HG02884 (cell line): ENCODE data around the gene TLK1.

Experiments
- ATAC-seq: cut with Tn5 transposase; IDR thresholded peaks from one replicate; pipeline ENCODE4 v1.9.1; 2021; ENCODE audit warnings: mild to moderate bottlenecking, moderate library complexity; ENCODE audit not compliant: unreplicated experiment

The TLK1 gene

DNA sequence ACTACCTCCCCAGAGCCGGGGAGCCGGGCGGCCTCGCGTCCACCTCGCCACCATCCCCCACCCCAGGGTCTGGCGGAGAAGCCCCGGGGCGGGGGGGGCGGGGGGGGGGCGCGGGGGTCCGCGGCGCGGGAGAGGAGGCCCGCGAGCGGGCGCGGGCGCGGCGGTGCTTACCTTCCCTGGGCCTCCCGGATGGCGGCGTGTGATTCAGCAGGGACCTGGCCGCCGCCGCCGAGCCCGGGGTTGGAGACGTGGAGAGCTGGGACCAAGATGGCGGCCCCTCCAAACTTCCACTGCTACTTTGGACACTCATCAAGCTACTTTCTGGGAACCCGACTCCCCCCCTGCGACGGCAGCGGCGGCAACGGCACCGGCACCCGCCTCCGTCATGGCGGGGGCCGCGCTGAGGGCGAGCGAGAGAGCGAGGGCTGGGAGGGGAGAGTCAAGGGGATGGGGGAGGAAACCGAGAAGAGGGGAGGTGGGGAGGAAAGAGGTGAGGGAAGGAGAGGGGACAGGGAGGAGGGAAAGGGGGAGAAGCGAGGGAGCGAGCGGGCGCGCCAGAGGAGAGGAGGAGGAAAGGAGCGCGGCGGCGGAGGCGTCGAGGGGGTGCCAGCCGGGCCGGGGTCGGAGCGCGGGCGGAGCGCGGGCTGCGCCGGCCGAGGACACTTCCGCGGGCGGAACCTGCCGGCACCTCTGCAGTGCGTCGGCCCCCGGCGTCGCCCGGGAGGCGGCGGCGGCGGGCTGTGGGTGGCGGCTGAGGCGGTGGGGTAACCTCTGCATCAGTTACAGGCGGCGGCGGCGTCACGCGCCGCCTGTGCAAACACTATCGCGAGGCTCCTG lies at the start of gene TLK1:
Gene TLK1 (minus strand): TSS at position 775 of the 837 bp plus-strand sequence. CDS start 465 bp downstream, at position 310.
- peak; percentile 43 for ATAC-seq

DNA sequence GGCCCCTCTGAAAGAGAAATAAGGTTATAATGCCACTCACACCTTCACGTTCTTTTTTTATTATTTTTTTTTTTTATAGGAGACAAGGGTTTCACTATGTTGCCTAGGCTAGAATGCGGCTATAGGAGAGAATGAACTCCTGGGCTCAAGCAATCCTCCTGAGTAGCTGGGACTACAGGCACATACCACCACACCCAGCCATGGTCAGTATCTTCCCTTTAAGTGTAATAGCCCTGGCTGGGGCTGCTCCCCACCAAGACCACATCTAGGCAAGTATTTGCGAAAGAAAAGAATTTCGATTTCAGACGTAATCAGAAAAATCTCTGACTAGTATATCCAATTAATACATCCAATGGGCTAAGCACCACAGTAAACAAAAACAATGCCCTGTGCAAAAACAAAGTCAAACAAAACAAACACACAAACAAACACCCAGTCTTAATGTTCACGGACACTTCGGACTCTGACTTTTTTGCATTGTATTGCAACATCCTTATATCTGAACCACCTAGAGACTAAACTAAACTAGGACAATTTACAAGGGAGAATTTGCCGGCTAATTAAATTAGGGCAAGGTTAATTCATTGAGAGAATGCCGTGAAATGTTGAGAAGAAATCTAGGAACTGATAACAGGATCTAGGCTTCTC lies 49.6 kb upstream of the TLK1 start:
- no peak for ATAC-seq

DNA sequence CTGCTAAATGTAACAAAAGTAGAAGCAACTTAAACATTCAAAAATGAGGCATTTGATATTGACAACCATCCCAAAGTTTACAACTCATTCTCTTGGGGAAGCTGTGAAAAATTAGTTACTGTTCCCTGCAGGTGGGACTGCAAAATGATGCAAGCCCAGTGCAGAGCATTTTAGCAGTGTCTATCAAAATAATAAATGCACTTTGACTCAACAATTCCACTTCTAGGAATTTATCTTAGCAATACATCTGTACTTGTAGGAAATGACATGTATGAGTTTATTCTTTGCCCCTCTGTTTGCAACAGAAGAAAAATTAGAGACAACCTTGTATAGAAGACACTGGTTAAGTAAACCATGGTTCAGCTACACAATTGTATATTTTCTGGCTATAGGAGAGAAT lies 48.0 kb upstream of the TLK1 start:
- ATAC-seq: no peak

DNA sequence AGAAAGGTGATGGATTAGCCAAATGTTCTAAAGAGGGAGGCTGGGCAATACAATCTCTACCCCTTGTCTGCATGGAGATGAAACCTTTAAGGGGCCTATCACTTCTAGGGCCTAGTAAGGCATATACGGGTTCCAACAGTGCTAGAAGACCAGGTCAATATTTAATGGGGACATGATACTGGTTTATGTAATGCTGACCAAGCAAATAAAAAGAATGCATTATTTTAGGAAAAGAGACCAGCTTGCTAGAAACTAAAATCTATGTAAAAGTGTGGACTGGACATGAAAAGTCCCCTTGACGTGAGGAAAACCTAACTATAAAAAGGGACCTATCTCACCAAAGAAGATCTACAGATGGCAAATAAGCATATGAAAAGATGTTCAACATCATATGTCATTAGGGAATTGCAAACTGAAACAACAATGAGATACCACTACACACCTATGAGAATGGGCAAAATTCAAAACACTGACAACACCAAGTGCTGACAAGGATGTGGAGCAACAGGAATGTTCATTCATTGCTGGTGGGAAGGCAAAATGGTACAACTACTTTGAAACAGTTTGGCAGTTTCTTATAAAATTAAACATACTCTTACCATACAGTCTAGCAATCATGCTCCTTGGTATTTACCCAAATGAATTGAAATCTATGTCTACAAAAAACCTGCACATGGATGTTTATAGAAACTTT lies 45.9 kb upstream of the TLK1 start:
- no peak for ATAC-seq

DNA sequence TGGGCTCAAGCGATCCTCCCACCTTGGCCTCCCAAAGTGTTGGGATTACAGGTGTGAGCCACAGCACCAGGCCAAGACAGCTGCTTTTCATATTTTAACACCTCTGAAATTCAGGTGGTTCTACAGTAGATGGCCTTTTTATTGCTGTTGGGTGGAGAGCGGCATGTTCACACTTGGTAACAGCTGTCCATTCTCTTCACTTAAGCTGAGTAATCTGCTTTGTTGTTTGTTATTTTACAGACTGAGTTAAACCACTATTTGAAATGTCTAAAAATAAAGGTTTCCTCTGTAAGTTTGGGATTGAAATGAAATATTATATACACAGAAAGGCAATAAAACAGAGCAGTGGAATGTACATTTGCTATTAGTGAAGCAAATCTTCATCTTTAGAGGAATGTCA lies 44.9 kb upstream of the TLK1 start:
- ATAC-seq: no peak

DNA sequence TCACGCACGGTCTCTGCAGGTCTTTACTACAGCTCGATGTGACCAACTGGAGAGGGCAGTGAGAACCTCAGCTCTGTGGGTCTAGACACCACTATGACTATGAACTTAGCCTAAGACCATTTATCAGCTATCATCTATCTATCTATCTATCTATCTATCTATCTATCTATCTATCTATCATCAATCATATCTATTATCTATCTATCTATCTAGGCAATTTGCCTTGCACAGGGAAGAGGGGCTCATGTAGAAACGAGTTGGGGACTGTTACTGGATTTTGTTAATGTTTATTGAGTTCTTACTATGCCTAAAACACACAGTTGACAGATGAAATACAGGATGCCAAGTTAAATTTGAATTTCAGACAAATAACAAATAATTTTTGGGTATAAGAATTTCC lies 41.1 kb upstream of the TLK1 start:
- no peak for ATAC-seq

DNA sequence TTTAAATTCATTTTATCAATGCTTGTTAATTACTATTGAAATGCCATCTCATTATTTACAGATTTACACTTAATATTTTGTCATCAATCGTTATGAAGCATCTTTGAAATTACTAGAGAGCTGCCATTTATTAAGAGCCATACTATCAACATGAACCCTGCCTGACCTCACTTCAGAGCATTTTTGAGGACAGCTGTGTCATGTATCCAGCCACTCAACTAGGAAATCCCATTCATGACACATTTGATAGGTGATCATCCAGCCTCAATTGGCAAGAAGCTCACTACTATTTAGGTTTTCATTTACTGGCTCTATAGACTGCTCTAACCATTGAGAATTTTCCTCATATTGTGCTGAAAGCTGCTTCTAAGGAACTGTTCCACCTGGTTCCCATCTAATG lies 40.6 kb upstream of the TLK1 start:
- ATAC-seq: no peak

DNA sequence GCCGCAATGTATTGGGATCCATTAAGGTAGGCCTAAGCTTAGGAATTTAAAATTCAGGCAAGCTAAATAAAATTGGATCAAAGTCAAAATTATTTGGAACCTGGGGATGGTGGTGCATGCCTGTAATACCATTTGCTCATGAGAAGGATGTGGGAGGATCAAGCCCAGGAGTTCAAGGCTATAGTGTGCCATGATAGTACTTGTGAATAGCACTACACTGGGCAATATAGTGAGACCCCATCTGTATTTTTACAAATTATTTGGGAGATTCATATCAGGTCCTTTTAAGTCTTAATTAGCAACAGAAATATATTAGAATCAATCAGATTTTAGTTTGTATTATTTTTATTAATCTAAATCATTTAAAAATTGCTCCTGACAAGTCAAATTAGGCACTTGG lies 39.8 kb upstream of the TLK1 start:
- no peak for ATAC-seq

DNA sequence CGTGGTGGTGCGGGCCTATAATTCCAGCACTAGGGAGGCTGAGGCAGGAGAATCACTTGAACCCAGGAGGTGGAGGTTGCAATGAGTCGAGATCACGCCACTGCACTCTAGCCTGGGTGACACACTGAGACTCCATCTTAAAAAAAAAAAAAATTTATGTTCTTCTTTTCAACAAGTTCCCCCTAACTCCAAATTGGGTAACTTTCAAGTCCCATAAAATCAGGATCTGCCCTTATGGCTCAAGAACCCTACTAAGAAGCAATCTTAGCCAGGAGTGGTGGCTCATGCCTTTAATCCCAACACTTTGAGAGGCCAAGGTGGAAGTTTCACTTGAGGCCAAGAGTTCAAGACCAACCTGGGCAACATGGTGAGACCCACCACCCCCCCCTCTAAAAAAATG lies 30.3 kb upstream of the TLK1 start:
- ATAC-seq: no peak

DNA sequence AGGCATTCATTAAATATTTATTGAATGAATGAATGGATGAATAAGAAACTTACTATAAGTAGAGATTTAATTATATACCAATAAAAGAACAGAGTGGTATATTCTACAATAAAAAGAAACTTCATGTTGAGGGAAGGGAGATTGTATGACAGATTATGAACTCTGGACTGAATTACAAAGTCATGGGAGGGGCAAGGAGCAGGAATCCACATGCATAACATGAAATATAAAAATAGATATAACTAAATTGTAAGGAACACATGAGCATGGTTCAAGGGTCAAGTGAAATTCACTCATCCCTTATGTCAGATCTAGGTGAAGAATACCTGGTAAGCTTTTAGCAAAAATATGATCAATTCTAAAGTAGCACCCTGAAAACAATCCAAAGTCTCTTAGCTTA lies 27.1 kb upstream of the TLK1 start:
- no peak for ATAC-seq

DNA sequence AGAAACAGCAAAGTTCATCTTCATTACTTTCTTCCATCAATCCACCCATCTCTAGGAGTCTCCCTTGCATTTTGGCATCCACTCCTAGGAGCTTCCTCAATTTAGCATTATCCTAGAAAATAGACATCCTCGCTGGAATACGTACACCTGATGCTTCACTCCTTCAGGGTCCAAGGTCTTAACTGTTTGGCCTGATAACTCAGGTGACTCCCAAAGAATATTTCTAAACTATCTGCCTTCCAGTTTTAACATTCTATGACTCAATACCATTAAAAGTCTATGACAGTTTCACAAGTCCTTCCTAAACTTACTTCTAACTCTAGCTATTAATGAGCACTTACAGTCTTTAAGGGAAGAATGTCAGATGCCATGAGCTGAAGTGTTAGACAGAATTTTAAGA lies 26.5 kb upstream of the TLK1 start:
- no peak for ATAC-seq

DNA sequence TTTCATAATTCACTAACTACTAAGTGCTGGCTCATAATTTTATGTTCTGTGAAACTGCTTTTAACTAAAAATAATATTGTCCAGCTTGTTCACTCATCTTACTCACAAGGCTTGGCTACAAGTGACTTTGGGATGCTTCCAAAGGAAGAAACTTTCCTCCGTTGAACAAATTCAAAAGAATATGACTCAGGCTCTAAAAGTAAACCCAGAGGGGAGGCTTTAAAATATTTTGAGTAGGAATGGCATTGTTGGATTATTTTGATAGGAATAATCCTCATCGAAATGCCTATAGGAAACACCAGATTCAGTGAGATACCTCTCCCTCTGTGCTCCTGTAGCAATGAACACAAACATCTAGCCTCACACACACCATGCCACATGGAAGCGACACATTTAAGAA lies 25.2 kb upstream of the TLK1 start:
- no peak for ATAC-seq

DNA sequence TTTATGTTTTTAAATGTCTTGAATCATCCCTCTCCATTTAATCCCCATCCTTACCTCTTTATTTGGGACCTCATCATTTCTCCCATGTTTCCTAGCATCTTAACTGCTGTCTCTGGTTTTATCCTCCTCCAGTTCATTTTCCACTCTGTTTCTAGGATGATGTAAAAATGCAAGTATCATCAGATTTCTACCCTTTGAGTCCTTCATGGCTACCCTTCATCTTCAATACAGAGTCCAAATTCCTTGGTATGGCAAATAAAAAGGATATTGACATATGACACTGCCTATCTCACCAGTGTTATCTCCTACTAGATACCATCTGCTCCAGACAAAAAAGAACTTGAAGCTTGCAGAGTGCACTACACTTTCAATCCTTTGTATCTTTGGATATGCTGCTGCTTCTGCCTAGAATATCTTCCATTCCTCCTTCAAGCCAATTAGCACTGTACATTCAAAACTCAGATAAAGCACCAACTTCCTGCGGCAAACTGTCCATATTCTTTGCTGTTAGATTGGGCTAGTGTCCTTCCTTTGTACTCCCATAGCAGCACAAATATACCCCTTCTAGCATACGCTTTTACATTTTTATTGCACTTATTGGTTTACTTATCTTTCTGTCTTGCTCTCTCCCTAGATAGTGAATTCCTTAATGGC lies 24.6 kb upstream of the TLK1 start:
- no peak for ATAC-seq

DNA sequence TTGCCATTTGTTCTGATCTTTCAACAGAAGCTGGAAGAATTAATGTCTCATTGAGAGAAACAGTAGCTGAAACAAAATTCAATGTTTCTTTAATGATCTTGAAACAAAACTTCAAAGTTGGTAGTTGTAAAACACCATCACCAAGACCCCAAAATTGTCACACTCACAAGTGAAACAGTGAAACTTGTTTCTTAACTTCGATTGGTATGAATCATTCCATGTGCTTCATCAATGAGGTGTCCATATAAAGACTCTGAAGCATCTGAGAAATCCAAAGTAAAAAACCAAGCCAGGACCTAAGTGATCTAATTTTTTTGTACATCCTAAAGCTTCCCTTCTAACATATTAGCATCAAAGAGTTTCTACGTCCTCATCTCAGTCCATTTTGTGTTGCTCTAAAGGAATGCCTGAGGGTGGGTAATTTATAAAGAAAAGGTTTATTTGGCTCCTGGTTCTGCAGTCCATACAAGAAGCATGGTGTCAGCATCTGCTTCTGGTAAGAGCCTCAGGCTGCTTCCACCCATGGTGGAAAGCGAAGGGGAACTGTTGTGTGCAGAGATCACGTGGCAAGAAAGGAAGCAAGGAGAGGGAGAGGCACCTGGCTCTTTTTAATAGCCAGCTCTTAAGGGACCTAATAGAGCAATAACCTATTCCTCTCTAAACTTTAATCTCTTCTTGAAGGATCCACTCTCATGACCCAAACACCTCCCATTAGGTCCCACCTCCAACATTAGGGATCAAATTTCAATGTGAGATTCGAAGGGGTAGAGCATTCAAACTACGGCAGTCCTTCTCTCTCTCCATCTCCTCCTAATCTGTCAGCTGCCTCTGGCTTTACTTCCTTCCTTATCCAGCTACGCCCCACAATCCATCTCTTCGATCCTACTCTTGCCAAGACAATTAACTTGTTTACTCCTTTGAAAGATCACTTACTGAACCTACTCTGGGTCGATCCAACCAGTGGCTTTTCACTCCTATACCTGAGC lies 20.7 kb upstream of the TLK1 start:
- no peak for ATAC-seq

DNA sequence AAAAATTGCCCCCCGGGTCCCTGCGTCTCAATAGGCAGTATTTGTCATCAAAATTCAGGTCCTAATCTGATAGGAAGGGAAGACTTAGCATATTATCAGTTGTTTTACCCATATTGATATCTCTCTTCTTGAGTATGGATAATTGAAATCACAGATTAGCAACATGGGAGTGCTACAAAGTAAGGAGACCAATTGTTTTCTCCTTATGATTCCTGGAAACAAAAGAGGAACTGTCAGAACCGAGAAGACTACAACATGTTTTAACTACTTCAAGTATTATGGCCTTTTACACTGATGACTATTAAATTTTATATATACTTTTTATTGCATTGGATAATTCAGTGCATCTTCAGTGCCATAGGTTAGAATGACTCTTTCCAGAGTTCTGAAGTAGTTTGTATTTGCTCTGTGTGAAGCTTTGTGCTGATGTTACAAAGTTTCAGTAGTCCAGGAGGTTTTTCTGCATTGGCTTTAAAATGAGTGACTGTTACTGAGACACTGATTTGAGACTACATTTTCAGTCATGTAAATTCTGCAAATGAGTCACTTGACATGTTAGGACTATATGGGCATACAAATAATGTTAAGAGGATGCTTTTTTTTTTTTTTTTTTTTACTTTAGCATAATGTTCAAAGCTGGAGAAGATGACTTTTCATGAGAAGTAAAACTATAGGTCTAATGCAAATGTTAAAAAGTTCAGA lies 19.7 kb upstream of the TLK1 start:
- peak; percentile 60 for ATAC-seq

DNA sequence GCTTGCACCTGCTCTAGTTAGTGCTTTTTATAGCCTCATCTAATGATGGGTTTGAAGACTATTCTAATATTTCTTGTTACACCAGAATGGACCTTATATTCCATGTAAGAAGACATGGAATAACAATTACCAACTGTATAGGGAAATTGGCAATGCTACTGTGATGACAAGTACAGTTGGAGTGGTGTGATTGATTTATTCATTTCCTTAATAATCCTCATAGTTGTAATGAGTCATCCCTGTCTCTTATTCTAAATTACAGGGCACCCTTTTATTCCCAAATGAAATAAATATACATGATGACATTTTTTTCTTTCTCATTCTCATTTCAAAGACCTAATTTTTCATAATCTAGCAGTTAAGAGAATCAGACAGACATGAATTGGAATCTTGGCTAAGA lies 18.3 kb upstream of the TLK1 start:
- no peak for ATAC-seq

DNA sequence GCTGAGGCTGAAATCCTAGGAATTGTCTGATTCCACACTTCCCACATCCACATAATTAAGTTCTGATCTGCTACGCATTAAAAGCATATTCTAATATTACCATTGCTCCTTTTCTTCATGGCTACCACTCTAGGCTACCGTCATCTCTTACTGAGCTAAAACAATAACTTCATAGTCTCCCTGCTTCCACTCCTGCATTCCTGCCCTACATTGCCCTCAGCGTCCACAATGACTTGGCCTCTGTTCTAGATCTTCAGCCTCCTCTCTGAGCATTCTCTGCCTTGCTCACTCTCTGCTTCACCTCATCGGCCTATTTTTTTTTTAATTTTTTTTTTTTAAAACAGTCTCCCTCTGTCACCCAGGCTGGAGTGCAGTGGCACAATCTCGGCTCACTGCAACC lies 15.8 kb upstream of the TLK1 start:
- no peak for ATAC-seq

DNA sequence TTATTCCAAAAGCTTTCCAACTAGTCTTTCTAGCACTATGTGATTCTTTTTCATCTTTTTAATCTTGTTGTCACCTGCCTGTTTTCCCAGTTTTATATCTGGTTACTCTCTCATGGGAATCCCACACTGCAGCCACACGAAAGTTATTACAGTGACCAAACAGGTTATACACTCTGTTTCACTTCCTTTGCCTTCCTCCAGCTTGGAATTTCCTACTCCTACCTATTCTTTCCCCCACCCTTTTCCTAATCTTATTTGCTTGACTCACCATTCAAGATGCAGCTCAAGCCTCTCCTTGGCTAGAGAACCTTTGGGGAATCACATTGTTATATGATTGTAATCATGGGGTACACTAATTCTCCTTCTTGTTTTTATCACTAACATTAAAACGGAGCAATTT lies 13.4 kb upstream of the TLK1 start:
- no peak for ATAC-seq

DNA sequence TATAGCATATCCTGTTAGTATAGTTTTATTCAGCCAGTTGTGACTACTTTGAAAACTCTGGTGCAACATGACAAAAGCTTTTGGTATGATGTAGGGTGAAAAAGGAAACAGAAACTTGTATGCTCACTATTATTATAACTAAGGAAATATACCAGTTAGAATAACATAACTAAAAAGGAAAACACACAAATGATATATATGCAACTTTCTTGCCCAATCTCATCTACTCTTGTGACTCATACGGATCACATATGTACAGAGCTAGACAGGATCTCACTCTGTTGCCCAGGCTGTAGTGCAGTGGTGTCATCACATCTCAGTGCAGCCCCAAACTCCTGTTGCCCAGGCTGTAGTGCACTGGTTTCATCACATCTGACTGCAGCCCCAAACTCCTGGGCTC lies 12.4 kb upstream of the TLK1 start:
- ATAC-seq: no peak

DNA sequence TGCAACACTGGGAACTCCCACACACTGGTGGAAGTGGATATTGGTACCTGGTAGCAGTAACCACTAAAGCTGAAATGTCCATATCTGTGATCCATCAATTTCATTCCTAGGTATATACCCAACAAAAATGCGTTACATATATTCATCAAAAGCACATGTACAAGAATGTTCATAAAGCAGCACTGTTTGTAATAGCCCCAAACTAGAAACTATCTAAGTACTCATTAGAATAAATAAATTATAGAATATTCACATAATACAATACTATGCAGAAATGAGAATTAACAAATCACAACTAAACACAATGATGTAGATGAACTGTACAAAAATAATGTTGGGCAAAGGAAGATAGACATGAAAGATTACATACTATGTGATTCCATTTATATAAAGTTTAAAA lies 11.1 kb upstream of the TLK1 start:
- no peak for ATAC-seq
